WERI-Rb-1 (cell line): Measurements from ENCODE around the gene MT1X.

ENCODE experiments used
- DNase-seq: peaks from one replicate; pipeline ENCODE4 v3.0.0-alpha.2; 2020
- H3K27ac ChIP-seq: fragments of 250-450 bp; sonication (Bioruptor Pico); 2 replicates; pipeline ENCODE4 v1.5.1; 2020; ENCODE audit warnings: mild to moderate bottlenecking, moderate library complexity
- H3K27me3 ChIP-seq: fragments of 250-450 bp; sonication (Bioruptor Pico); 2 replicates; pipeline ENCODE4 v1.5.1; 2021; ENCODE audit warnings: mild to moderate bottlenecking, low read depth, moderate library complexity; ENCODE audit not compliant: insufficient read depth, severe bottlenecking
- H3K36me3 ChIP-seq: fragments of 250-450 bp; sonication (Bioruptor Pico); 2 replicates; pipeline ENCODE4 v1.5.1; 2020; ENCODE audit warnings: mild to moderate bottlenecking, moderate library complexity
- H3K4me3 ChIP-seq: 2 replicates; pipeline ENCODE4 v1.5.1; 2011; ENCODE audit warnings: low read depth, mild to moderate bottlenecking, control low read depth, low read length
- H3K9me3 ChIP-seq: fragments of 250-450 bp; sonication (Bioruptor Pico); 2 replicates; pipeline ENCODE4 v1.5.1; 2021; ENCODE audit warnings: mild to moderate bottlenecking, moderate library complexity; ENCODE audit not compliant: severe bottlenecking
- CTCF ChIP-seq: IDR thresholded peaks from 2 replicates; pipeline ENCODE4 v1.5.1; 2011; ENCODE audit warnings: low read depth, mild to moderate bottlenecking, control low read depth, inconsistent platforms, low read length

The MT1X gene

GRCh38 chr16:56708525-56709442 is 26.5 kb downstream of the MT1X start:
- H3K36me3 ChIP-seq = no peaks in the 10 kb centered on the region
- TF ChIP-seq CTCF = no peak
- no peak overlapping the region for H3K27ac ChIP-seq
- H3K27me3 ChIP-seq = no peaks in the 10 kb centered on the region
- no peak overlapping the region for H3K4me3 ChIP-seq
- H3K9me3 ChIP-seq = no peaks in the 10 kb centered on the region
- DNase-seq = no peak

GRCh38 chr16:56709443-56710040 is 27.3 kb downstream of the MT1X start:
- no peaks in the 10 kb centered on the region for H3K27me3 ChIP-seq
- DNase-seq = no peak
- no peaks in the 10 kb centered on the region for H3K36me3 ChIP-seq
- H3K4me3 ChIP-seq = no peak overlapping the region
- H3K27ac ChIP-seq = no peak overlapping the region
- no peaks in the 10 kb centered on the region for H3K9me3 ChIP-seq
- no peak for TF ChIP-seq CTCF

- no peak for TF ChIP-seq CTCF
- no peaks in the 10 kb centered on the region for H3K9me3 ChIP-seq
- no peak overlapping the region for H3K4me3 ChIP-seq
- no peaks in the 10 kb centered on the region for H3K27me3 ChIP-seq
- no peak overlapping the region for H3K27ac ChIP-seq
- H3K36me3 ChIP-seq = no peaks in the 10 kb centered on the region
- DNase-seq = no peak
These were observed 28.0 kb downstream of the MT1X start for GRCh38 chr16:56710181-56710737.

- Histone ChIP-seq H3K27ac (no peak overlapping the region), H3K9me3 (no peaks in the 10 kb centered on the region)
- no peak for DNase-seq
These were observed 29.6 kb downstream of the MT1X start for GRCh38 chr16:56711862-56712261.

GRCh38 chr16:56713794-56714193 is 31.5 kb downstream of the MT1X start:
- Histone ChIP-seq H3K4me3 (no peak overlapping the region), H3K9me3 (no peaks in the 10 kb centered on the region), H3K27ac (no peak overlapping the region), H3K36me3 (no peaks in the 10 kb centered on the region), H3K27me3 (no peaks in the 10 kb centered on the region)
- DNase-seq = no peak
- TF ChIP-seq CTCF = no peak

More at GRCh38 chr16:56711862-56712261, 29.6 kb downstream of the MT1X start:
- Histone ChIP-seq H3K27me3 (no peaks in the 10 kb centered on the region), H3K36me3 (no peaks in the 10 kb centered on the region), H3K4me3 (no peak overlapping the region)
- TF ChIP-seq CTCF = no peak
